ENCODE results near the gene LACTB.

GRCh38 chr15:63083044-63083443 lies 38.6 kb upstream of the LACTB start:
- no peak for TF ChIP-seq CTCF (conservative IDR thresholded peaks at IDR 0.05 in 1 of 2, IDR thresholded peaks at IDR 0.05 in 1 of 2; ENCODE audit: low read depth in 1 of 2, low read length in 2 of 2)
- no peak for TF ChIP-seq EZH2 (IDR thresholded peaks at IDR 0.05; ENCODE audit: low read length, missing control alignments)

Data from fibroblast of lung (primary cell).